Activated T-cell treated with anti-CD3 and anti-CD28 coated beads, Interleukin-2, amount 50 U/mL, for 72 hours (primary cell): ENCODE results near the gene C2orf80. TPM values are rescaled to one million over a fixed set of nuclear protein-coding genes. Genes with fewer than 3 reads are reported as not detected.
"Not testable (repeated sequence)": the region's sequence is repeated elsewhere in the genome, so short reads cannot be mapped to it uniquely, and the experiment has no call there.

Source experiments
- ATAC-seq, 2 donors: fragments of 150-1000 bp; cut with Tn5 transposase; replicated peaks in 1 of 2; 2 replicates each; pipeline ENCODE4 v1.10.0; 2021; ENCODE audit warnings: moderate library complexity in 2 of 2, mild to moderate bottlenecking in 1 of 2
- DNase-seq, 2 donors: peaks; one replicate each; pipeline ENCODE4 v3.0.0; 2021 to 2022; ENCODE audit warnings: mixed read lengths in 1 of 2
- H3K27ac Mint-ChIP-seq: one replicate; pipeline ENCODE4 v1.8.0; 2022; ENCODE audit warnings: mild to moderate bottlenecking, moderate library complexity, mixed read lengths
- H3K27me3 Mint-ChIP-seq: one replicate; pipeline ENCODE4 v1.8.0; 2022; ENCODE audit warnings: low read depth, mixed read lengths
- H3K36me3 Mint-ChIP-seq, 2 donors: one replicate each; pipeline ENCODE4 v1.8.0; 2022; ENCODE audit warnings: mixed read lengths in 2 of 2, mild to moderate bottlenecking in 1 of 2; ENCODE audit not compliant: insufficient read depth in 2 of 2
- H3K4me1 Mint-ChIP-seq: one replicate; pipeline ENCODE4 v1.8.0; 2022; ENCODE audit warnings: low read depth, mixed read lengths
- H3K4me3 Mint-ChIP-seq, 2 donors: one replicate each; pipeline ENCODE4 v1.8.0; 2022; ENCODE audit warnings: mild to moderate bottlenecking in 2 of 2, mixed read lengths in 2 of 2, moderate library complexity in 2 of 2
- H3K9me3 Mint-ChIP-seq, 2 donors: one replicate each; pipeline ENCODE4 v1.8.0; 2022; ENCODE audit warnings: mixed read lengths in 2 of 2
- total RNA-seq, 2 donors: library from RNA; stranded (reverse); gene quantifications; one replicate each; pipeline ENCODE4 v1.2.3, GENCODE V29; 2022

Gene C2orf80
- total RNA-seq, 2 donors from 2014 or later, result not detected

- Mint-ChIP-seq H3K27me3 (no peaks in the 10 kb centered on the region), H3K27ac (no peak overlapping the region), H3K4me1 (peaks cover 10% of the 10 kb centered on the region), H3K36me3 (peaks cover 0 to 2% of the 10 kb centered on the region in 2 donors), H3K4me3 (no peak overlapping the region), H3K9me3 (peaks cover 0 to 2% of the 10 kb centered on the region in 2 donors)
- ATAC-seq (no peak), DNase-seq (no peak)
Observed at GRCh38 chr2:208139447-208139846, 50.4 kb downstream of the C2orf80 start.

GRCh38 chr2:208138334-208138733 is 51.5 kb downstream of the C2orf80 start:
- H3K9me3 Mint-ChIP-seq, H3K27ac Mint-ChIP-seq, DNase-seq, H3K4me3 Mint-ChIP-seq, H3K27me3 Mint-ChIP-seq, H3K4me1 Mint-ChIP-seq, H3K36me3 Mint-ChIP-seq, ATAC-seq: not testable (repeated sequence)

- H3K4me1 Mint-ChIP-seq, result peaks cover 10% of the 10 kb centered on the region
- no peaks in the 10 kb centered on the region for H3K27me3 Mint-ChIP-seq
- ATAC-seq, result no peak
- no peak overlapping the region for H3K4me3 Mint-ChIP-seq
- no peak overlapping the region for H3K27ac Mint-ChIP-seq
- peaks cover 0 to 2% of the 10 kb centered on the region in 2 donors for H3K9me3 Mint-ChIP-seq
- no peak for DNase-seq
- peaks cover 0 to 2% of the 10 kb centered on the region in 2 donors for H3K36me3 Mint-ChIP-seq
Observed at GRCh38 chr2:208136716-208137094, 53.1 kb downstream of the C2orf80 start.

DNA sequence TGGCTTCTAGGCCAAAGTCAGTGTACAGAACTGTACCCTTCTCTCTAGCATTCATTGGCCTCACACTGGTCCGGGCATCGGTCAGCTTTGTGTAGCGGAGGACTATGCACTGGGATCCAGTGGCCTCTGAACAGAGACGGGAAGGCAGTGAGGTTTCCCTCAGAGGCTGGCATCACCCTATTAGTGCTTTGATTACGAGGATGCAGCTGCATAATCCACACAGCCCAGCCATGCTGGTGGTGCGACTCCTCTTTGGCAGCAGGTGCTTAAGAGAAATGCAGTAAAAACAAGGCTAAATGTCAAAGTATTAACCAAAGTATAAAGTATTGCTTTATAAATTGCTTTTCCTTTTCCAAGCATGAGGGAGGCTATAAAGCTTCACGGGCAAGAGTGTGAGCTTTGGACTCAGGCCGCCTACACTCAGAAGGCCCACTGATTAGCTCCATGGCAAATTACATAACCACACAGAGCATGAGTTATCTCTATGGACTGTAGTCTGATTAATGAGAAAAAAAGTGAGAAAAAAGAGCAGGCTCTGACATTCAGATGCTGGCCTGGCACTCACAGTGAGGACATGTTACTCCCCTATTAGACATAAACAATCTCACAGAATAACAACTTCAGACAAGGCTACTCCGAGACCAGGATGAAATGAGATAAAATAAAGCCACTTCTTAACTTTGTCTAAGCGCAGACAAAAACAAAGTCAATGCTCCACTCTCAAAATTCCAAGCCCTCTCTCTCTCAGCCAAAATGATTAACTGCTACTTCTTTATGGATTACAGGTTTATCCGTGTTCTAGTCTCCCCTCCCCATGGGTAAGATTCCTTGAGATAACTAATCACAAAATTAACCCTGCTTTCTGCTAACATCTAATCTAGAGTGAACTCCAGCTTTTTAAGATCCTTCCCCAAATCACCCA is 53.8 kb downstream of the C2orf80 start:
- H3K27me3 Mint-ChIP-seq, result no peaks in the 10 kb centered on the region
- no peak overlapping the region for H3K27ac Mint-ChIP-seq
- no peak for ATAC-seq
- peaks cover 0 to 2% of the 10 kb centered on the region in 2 donors for H3K36me3 Mint-ChIP-seq
- H3K9me3 Mint-ChIP-seq, result peaks cover 0 to 2% of the 10 kb centered on the region in 2 donors
- DNase-seq, result no peak
- H3K4me3 Mint-ChIP-seq, result no peak overlapping the region
- peaks cover 10% of the 10 kb centered on the region for H3K4me1 Mint-ChIP-seq

GRCh38 chr2:208134928-208135586 is 54.8 kb downstream of the C2orf80 start:
- no peak overlapping the region for H3K27ac Mint-ChIP-seq
- peaks cover 0 to 2% of the 10 kb centered on the region in 2 donors for H3K36me3 Mint-ChIP-seq
- peaks cover 0 to 2% of the 10 kb centered on the region in 2 donors for H3K9me3 Mint-ChIP-seq
- ATAC-seq (peak; percentile 78 to 86), DNase-seq (peak; percentile 6 to 14)
- no peak overlapping the region for H3K4me3 Mint-ChIP-seq
- H3K27me3 Mint-ChIP-seq, result no peaks in the 10 kb centered on the region
- H3K4me1 Mint-ChIP-seq, result peaks cover 10% of the 10 kb centered on the region

- Mint-ChIP-seq H3K4me1 (peaks cover 10% of the 10 kb centered on the region), H3K27ac (no peak overlapping the region), H3K9me3 (no peaks in the 10 kb centered on the region), H3K4me3 (no peak overlapping the region), H3K27me3 (peaks cover 3% of the 10 kb centered on the region), H3K36me3 (no peaks in the 10 kb centered on the region)
- DNase-seq, result no peak
- no peak for ATAC-seq
Observed at GRCh38 chr2:208130712-208131110, 59.1 kb downstream of the C2orf80 start.

- H3K27ac Mint-ChIP-seq, result no peak within 1 kb of the TSS
- peaks cover 9% of the 10 kb centered on the region for H3K27me3 Mint-ChIP-seq
- H3K36me3 Mint-ChIP-seq, result no peaks in the 10 kb centered on the region
- DNase-seq, result no peak
- no peak within 1 kb of the TSS for H3K4me3 Mint-ChIP-seq
- no peak for ATAC-seq
- H3K9me3 Mint-ChIP-seq, result no peaks in the 10 kb centered on the region
- H3K4me1 Mint-ChIP-seq, result peaks cover 4% of the 10 kb centered on the region
Observed at GRCh38 chr2:208129744-208130711, 59.8 kb downstream of the C2orf80 start, which contains the start of gene CRYGC. Gene CRYGC, minus strand, starts transcription at chr2:208129828. Its CDS starts 36 bp downstream, at chr2:208129792.

GRCh38 chr2:208128136-208128535 is 61.7 kb downstream of the C2orf80 start:
- no peak for ATAC-seq
- Mint-ChIP-seq H3K9me3 (no peaks in the 10 kb centered on the region), H3K36me3 (no peaks in the 10 kb centered on the region), H3K4me3 (no peak overlapping the region), H3K4me1 (peaks cover 6% of the 10 kb centered on the region), H3K27ac (no peak overlapping the region), H3K27me3 (peaks cover 23% of the 10 kb centered on the region)
- DNase-seq, result no peak

DNA sequence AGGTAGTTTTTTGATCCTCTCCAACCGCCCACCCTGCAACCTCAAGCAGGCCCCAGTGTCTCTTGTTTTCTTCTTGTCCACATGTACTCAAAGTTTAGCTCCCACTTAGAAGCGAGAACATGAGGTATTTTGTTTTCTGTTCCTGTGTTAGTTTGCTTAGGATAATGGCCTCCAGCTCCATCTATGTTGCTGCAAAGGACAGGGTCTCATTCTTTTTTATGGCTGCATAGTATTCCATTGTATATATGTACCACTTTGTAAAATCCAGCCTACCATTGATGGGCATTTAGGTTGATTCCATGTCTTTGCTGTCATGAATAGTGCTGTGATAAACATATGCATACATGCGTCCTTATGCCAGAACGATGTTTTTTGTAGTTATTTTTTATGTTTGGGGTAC is 62.7 kb downstream of the C2orf80 start:
- peaks cover 23% of the 10 kb centered on the region for H3K27me3 Mint-ChIP-seq
- ATAC-seq (no peak), DNase-seq (no peak)
- H3K4me1 Mint-ChIP-seq, result peaks cover 6% of the 10 kb centered on the region
- no peaks in the 10 kb centered on the region for H3K9me3 Mint-ChIP-seq
- H3K27ac Mint-ChIP-seq, result no peak overlapping the region
- H3K4me3 Mint-ChIP-seq, result no peak overlapping the region
- H3K36me3 Mint-ChIP-seq, result no peaks in the 10 kb centered on the region

DNA sequence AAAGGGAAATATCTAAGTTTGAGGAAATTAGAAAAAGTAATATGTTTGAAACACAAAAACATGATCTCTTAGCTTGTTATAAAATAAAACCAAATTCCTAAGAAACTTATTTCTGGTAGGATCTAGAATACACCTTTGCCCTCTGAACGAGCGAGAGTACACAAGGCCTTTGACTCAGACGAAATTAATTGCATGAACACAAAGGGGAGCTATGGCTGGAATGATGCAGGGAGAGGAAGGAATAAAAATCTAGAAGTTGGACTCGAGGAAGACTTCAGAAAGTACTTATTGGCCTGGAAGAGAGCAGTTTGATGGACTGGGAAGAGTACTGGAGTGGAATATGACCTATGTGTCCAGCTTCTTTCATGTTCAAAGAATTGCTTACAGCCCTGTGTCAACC is 64.6 kb downstream of the C2orf80 start:
- H3K4me3 Mint-ChIP-seq, result no peak overlapping the region
- ATAC-seq (no peak), DNase-seq (no peak)
- peaks cover 23% of the 10 kb centered on the region for H3K27me3 Mint-ChIP-seq
- H3K27ac Mint-ChIP-seq, result no peak overlapping the region
- no peaks in the 10 kb centered on the region for H3K36me3 Mint-ChIP-seq
- H3K4me1 Mint-ChIP-seq, result peaks cover 6% of the 10 kb centered on the region
- H3K9me3 Mint-ChIP-seq, result no peaks in the 10 kb centered on the region

GRCh38 chr2:208124013-208124715 is 65.7 kb downstream of the C2orf80 start, which contains the start of gene CRYGD:
Gene CRYGD, minus strand, starts transcription at chr2:208124524. Its CDS starts 51 bp downstream, at chr2:208124473.
- peak in 1 of 2 donors; percentile 5 for DNase-seq
- peak; percentile 47 to 56 for ATAC-seq
- Mint-ChIP-seq H3K4me3 (peak within 1 kb of the TSS; percentile 57 to 62), H3K27me3 (peaks cover 23% of the 10 kb centered on the region)
- H3K36me3 Mint-ChIP-seq, H3K4me1 Mint-ChIP-seq, H3K9me3 Mint-ChIP-seq, H3K27ac Mint-ChIP-seq: not testable (repeated sequence)

GRCh38 chr2:208122248-208122647 is 67.6 kb downstream of the C2orf80 start:
- Mint-ChIP-seq H3K9me3 (no peaks in the 10 kb centered on the region), H3K4me3 (no peak overlapping the region)
- no peak for ATAC-seq

More at GRCh38 chr2:208122248-208122647, 67.6 kb downstream of the C2orf80 start:
- Mint-ChIP-seq H3K4me1 (peaks cover 6% of the 10 kb centered on the region), H3K27ac (no peak overlapping the region), H3K36me3 (no peaks in the 10 kb centered on the region), H3K27me3 (peaks cover 23% of the 10 kb centered on the region)
- no peak for DNase-seq
